ENCODE data around the gene FFAR1. TPM values are rescaled to one million over a fixed set of nuclear protein-coding genes. Genes with fewer than 3 reads are reported as not detected.

Gene FFAR1
- total and polyA plus RNA-seq, 7 experiments from 2014 or later: 0.10 to 1.3 (median 0.24) TPM; not detected in 4

- H3K36me3 Mint-ChIP-seq: no peaks in the 10 kb centered on the region
- Histone ChIP-seq H3K36me3 (ENCODE audit: control insufficient read depth in 2 of 3, insufficient read depth in 3 of 3, low read length in 3 of 3) (no peaks in the 10 kb centered on the region), H3K4me3 (ENCODE audit: low read length) (no peak overlapping the region), H3K9me3 (ENCODE audit: control insufficient read depth in 2 of 3, low read length in 3 of 3) (peaks cover 0 to 5% (median 0%) of the 10 kb centered on the region in 3 experiments), H3K4me1 (ENCODE audit: control insufficient read depth in 2 of 2, insufficient read depth in 2 of 2, low read length in 2 of 2) (no peaks in the 10 kb centered on the region), H3K27me3 (ENCODE audit: control insufficient read depth in 2 of 2, insufficient read depth in 2 of 2, low read length in 2 of 2) (no peaks in the 10 kb centered on the region), H3K27ac (ENCODE audit: low read depth, low read length) (no peak overlapping the region)
- ATAC-seq: no peak
- POLR2A ChIA-PET: interaction anchor here (0.6 to 0.7 kb wide), 2 partner anchors 141 to 226 kb away, joined by 3 read pairs; no protein-coding TSS in a partner anchor
- peaks cover 0 to 18% (median 0%) of the 10 kb centered on the region in 5 donors for H3K27me3 Mint-ChIP-seq
- H3K9me3 Mint-ChIP-seq: peaks cover 0 to 7% (median 3%) of the 10 kb centered on the region in 11 donors
- intact Hi-C loops (cut with micrococcal nuclease): no loop called here
- peaks cover 0 to 16% (median 8%) of the 10 kb centered on the region in 7 donors for H3K4me1 Mint-ChIP-seq
- no peak overlapping the region for H3K4me3 Mint-ChIP-seq
- CTCF ChIA-PET: no interaction called here
- no peak for DNase-seq
- H3K27ac Mint-ChIP-seq: no peak overlapping the region
Measured at GRCh38 chr19:35321291-35321690, 26.4 kb upstream of the FFAR1 start.

DNA sequence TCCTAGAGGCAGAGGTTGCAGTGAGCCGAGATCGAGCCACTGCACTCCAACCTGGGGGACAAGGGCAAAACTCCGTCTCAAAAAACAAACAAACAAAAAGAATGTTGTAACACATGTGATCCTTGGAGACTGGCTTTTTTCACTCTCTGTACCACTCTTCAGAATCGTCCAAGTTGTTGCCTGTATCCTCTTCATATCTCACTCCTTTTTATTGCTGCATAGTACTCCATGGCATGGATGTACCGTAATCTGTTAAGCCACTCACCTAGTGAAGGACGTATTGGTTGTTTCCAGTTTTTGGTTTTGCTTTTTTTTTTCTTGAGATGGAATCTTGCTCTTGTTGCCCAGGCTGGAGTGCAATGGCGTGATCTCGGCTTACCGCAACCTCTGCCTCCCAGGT, 25.7 kb upstream of the FFAR1 start:
- Histone ChIP-seq H3K36me3 (ENCODE audit: control insufficient read depth in 2 of 3, insufficient read depth in 3 of 3, low read length in 3 of 3) (no peaks in the 10 kb centered on the region), H3K9me3 (ENCODE audit: control insufficient read depth in 2 of 3, low read length in 3 of 3) (peaks cover 0 to 5% (median 0%) of the 10 kb centered on the region in 3 experiments), H3K4me1 (ENCODE audit: control insufficient read depth in 2 of 2, insufficient read depth in 2 of 2, low read length in 2 of 2) (no peaks in the 10 kb centered on the region), H3K27me3 (ENCODE audit: control insufficient read depth in 2 of 2, insufficient read depth in 2 of 2, low read length in 2 of 2) (no peaks in the 10 kb centered on the region), H3K4me3 (ENCODE audit: low read length) (no peak overlapping the region), H3K27ac (ENCODE audit: low read depth, low read length) (no peak overlapping the region)
- no peak overlapping the region for H3K27ac Mint-ChIP-seq
- peaks cover 0 to 16% (median 8%) of the 10 kb centered on the region in 7 donors for H3K4me1 Mint-ChIP-seq
- intact Hi-C loops (cut with micrococcal nuclease): no loop called here
- no peak for ATAC-seq
- peaks cover 0 to 7% (median 3%) of the 10 kb centered on the region in 11 donors for H3K9me3 Mint-ChIP-seq
- DNase-seq: no peak
- no peak overlapping the region for H3K4me3 Mint-ChIP-seq
- no peaks in the 10 kb centered on the region for H3K36me3 Mint-ChIP-seq
- H3K27me3 Mint-ChIP-seq: peaks cover 0 to 18% (median 0%) of the 10 kb centered on the region in 5 donors
- POLR2A ChIA-PET: no interaction called here
- CTCF ChIA-PET: no interaction called here

GRCh38 chr19:35327642-35328041, 20.1 kb upstream of the FFAR1 start:
- peaks cover 0 to 2% of the 10 kb centered on the region in 2 donors for H3K4me1 ChIP-seq (ENCODE audit: control insufficient read depth in 2 of 2, insufficient read depth in 2 of 2, low read length in 2 of 2)
- peaks cover 0 to 9% (median 4%) of the 10 kb centered on the region in 5 donors for H3K27me3 Mint-ChIP-seq
- intact Hi-C loops (cut with micrococcal nuclease): no loop called here
- CTCF ChIA-PET: no interaction called here
- POLR2A ChIA-PET: no interaction called here
- no peak overlapping the region for H3K4me3 Mint-ChIP-seq
- DNase-seq (no peak), ATAC-seq (no peak)
- no peaks in the 10 kb centered on the region for H3K36me3 Mint-ChIP-seq
- peaks cover 3 to 11% (median 3%) of the 10 kb centered on the region in 7 donors for H3K4me1 Mint-ChIP-seq
- no peak overlapping the region for H3K27ac Mint-ChIP-seq
- H3K36me3 ChIP-seq (ENCODE audit: control insufficient read depth in 2 of 3, insufficient read depth in 3 of 3, low read length in 3 of 3): no peaks in the 10 kb centered on the region
- H3K27ac ChIP-seq (ENCODE audit: low read depth, low read length): no peak overlapping the region
- no peaks in the 10 kb centered on the region for H3K9me3 ChIP-seq (ENCODE audit: control insufficient read depth in 2 of 3, low read length in 3 of 3)
- H3K27me3 ChIP-seq (ENCODE audit: control insufficient read depth in 2 of 2, insufficient read depth in 2 of 2, low read length in 2 of 2): no peaks in the 10 kb centered on the region
- H3K9me3 Mint-ChIP-seq: peaks cover 0 to under 1% (median 0%) of the 10 kb centered on the region in 11 donors
- H3K4me3 ChIP-seq (ENCODE audit: low read length): no peak overlapping the region

DNA sequence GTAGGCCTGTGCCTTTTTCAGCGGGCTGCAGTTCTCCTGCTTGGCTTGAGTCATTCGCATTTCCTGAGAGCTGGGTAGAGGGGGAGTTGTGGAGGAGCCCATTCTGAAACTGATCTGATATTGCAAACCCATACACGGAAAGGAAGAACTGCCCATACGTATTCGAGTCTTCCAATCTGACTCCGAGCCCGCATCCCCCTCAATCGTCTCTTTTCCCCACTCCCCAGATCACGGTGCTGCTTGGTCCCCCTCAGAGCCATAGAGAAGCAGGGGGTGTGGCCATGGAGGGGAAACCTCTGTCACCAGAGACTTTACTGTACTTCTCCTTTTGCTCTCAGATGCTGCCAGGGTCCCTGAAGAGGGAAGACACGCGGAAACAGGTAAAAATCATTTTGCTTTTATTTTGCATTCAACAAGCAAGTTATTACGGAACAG, 18.8 kb upstream of the FFAR1 start, which contains the start of gene CD22:
Gene CD22 (plus strand): TSS at position 337 of the 435 bp plus-strand sequence. CDS start 2,854 bp downstream, outside the sequence.
- ChIA-PET POLR2A (no interaction called here), CTCF (interaction anchor here (0.6 kb wide), 1 partner anchor 176 kb away, joined by 3 read pairs; no protein-coding TSS in a partner anchor)
- Histone ChIP-seq H3K36me3 (ENCODE audit: control insufficient read depth in 2 of 3, insufficient read depth in 3 of 3, low read length in 3 of 3) (no peaks in the 10 kb centered on the region), H3K27ac (ENCODE audit: low read depth, low read length) (no peak within 1 kb of the TSS), H3K9me3 (ENCODE audit: control insufficient read depth in 2 of 3, low read length in 3 of 3) (no peaks in the 10 kb centered on the region), H3K27me3 (ENCODE audit: control insufficient read depth in 2 of 2, insufficient read depth in 2 of 2, low read length in 2 of 2) (no peaks in the 10 kb centered on the region), H3K4me3 (ENCODE audit: low read length) (no peak within 1 kb of the TSS), H3K4me1 (ENCODE audit: control insufficient read depth in 2 of 2, insufficient read depth in 2 of 2, low read length in 2 of 2) (peaks cover 0 to 8% of the 10 kb centered on the region in 2 donors)
- intact Hi-C loops (cut with micrococcal nuclease): no loop called here
- H3K36me3 Mint-ChIP-seq: no peaks in the 10 kb centered on the region
- peak within 1 kb of the TSS in 1 of 10 donors; percentile 1 for H3K4me3 Mint-ChIP-seq
- no peak within 1 kb of the TSS for H3K27ac Mint-ChIP-seq
- ATAC-seq (peak; percentile 70), DNase-seq (no peak)
- H3K9me3 Mint-ChIP-seq: no peaks in the 10 kb centered on the region
- H3K27me3 Mint-ChIP-seq: peaks cover 0 to 9% (median 4%) of the 10 kb centered on the region in 5 donors
- H3K4me1 Mint-ChIP-seq: peaks cover 9 to 22% (median 16%) of the 10 kb centered on the region in 7 donors

- no peaks in the 10 kb centered on the region for H3K9me3 Mint-ChIP-seq
- H3K27me3 Mint-ChIP-seq: peaks cover 0 to 14% (median 4%) of the 10 kb centered on the region in 5 donors
- DNase-seq (no peak), ATAC-seq (peak; percentile 16)
- H3K4me3 Mint-ChIP-seq: no peak overlapping the region
- Histone ChIP-seq H3K4me3 (ENCODE audit: low read length) (no peak overlapping the region), H3K27ac (ENCODE audit: low read depth, low read length) (no peak overlapping the region), H3K4me1 (ENCODE audit: control insufficient read depth in 2 of 2, insufficient read depth in 2 of 2, low read length in 2 of 2) (peaks cover 0 to 8% of the 10 kb centered on the region in 2 donors), H3K36me3 (ENCODE audit: control insufficient read depth in 2 of 3, insufficient read depth in 3 of 3, low read length in 3 of 3) (no peaks in the 10 kb centered on the region), H3K9me3 (ENCODE audit: control insufficient read depth in 2 of 3, low read length in 3 of 3) (no peaks in the 10 kb centered on the region), H3K27me3 (ENCODE audit: control insufficient read depth in 2 of 2, insufficient read depth in 2 of 2, low read length in 2 of 2) (no peaks in the 10 kb centered on the region)
- no peaks in the 10 kb centered on the region for H3K36me3 Mint-ChIP-seq
- intact Hi-C loops (cut with micrococcal nuclease): no loop called here
- H3K4me1 Mint-ChIP-seq: peaks cover 9 to 26% (median 17%) of the 10 kb centered on the region in 7 donors
- POLR2A ChIA-PET: no interaction called here
- H3K27ac Mint-ChIP-seq: no peak overlapping the region
- CTCF ChIA-PET: interaction anchor here (0.6 kb wide), 1 partner anchor 176 kb away, joined by 3 read pairs; no protein-coding TSS in a partner anchor
Measured at GRCh38 chr19:35329323-35329722, 18.4 kb upstream of the FFAR1 start.

GRCh38 chr19:35330475-35330874, 17.2 kb upstream of the FFAR1 start:
- Mint-ChIP-seq H3K27ac (peak overlapping the region in 2 of 9 donors; percentile 17 to 22), H3K36me3 (no peaks in the 10 kb centered on the region), H3K27me3 (peaks cover 0 to 14% (median 4%) of the 10 kb centered on the region in 5 donors), H3K4me1 (peaks cover 9 to 29% (median 17%) of the 10 kb centered on the region in 7 donors), H3K9me3 (no peaks in the 10 kb centered on the region), H3K4me3 (no peak overlapping the region)
- no peak for DNase-seq
- H3K36me3 ChIP-seq (ENCODE audit: control insufficient read depth in 2 of 3, insufficient read depth in 3 of 3, low read length in 3 of 3): no peaks in the 10 kb centered on the region
- no peaks in the 10 kb centered on the region for H3K9me3 ChIP-seq (ENCODE audit: control insufficient read depth in 2 of 3, low read length in 3 of 3)
- no peak overlapping the region for H3K27ac ChIP-seq (ENCODE audit: low read depth, low read length)
- no peaks in the 10 kb centered on the region for H3K27me3 ChIP-seq (ENCODE audit: control insufficient read depth in 2 of 2, insufficient read depth in 2 of 2, low read length in 2 of 2)
- POLR2A ChIA-PET: no interaction called here
- CTCF ChIA-PET: no interaction called here
- peak; percentile 50 for ATAC-seq
- peaks cover 0 to 8% of the 10 kb centered on the region in 2 donors for H3K4me1 ChIP-seq (ENCODE audit: control insufficient read depth in 2 of 2, insufficient read depth in 2 of 2, low read length in 2 of 2)
- H3K4me3 ChIP-seq (ENCODE audit: low read length): no peak overlapping the region
- intact Hi-C loops (cut with micrococcal nuclease): no loop called here

Measured in naive thymus-derived CD4-positive, alpha-beta T cell (primary cell).